ENCODE measurements around the gene CNOT4. TPM values are rescaled to one million over a fixed set of nuclear protein-coding genes. Genes with fewer than 3 reads are reported as not detected.

Gene CNOT4
- total and polyA plus RNA-seq, 2 of the 8 experiments (the other 6 are each of a cell fraction or from before 2014, with no cell fraction given) = 10.9 to 25.8 TPM

- no peak for TF ChIP-seq TAF7 (optimal IDR thresholded peaks at IDR 0.05; ENCODE audit: borderline replicate concordance, low read depth, low read length)
- TF ChIP-seq RXRA (IDR thresholded peaks at IDR 0.05; ENCODE audit: insufficient read depth, low read depth, low read length) = no peak
- TF ChIP-seq CHD1 (IDR thresholded peaks at IDR 0.05; ENCODE audit: low read depth, low read length) = no peak
- TF ChIP-seq ZNF274 (IDR thresholded peaks at IDR 0.05; ENCODE audit: borderline replicate concordance, extremely low read depth, low read length) = no peak
- no peak for TF ChIP-seq RAD21 (IDR thresholded peaks at IDR 0.05 in 1 of 2, conservative IDR thresholded peaks at IDR 0.05 in 1 of 2; ENCODE audit: low read depth in 2 of 2, low read length in 2 of 2)
Observed at GRCh38 chr7:135459076-135459475, 50.8 kb downstream of the CNOT4 start (continued).
